DND-41 (cell line): Measurements from ENCODE around the gene TSPAN17.

Experiments
- ATAC-seq: fragments of 200-7000 bp; cut with Tn5 transposase; 3 replicates; pipeline ENCODE4 v1.9.1; 2021; ENCODE audit warnings: low read depth; ENCODE audit not compliant: insufficient read depth
- DNase-seq: peaks from one replicate; pipeline ENCODE4 v3.0.0-alpha.2; 2020
- H2AFZ ChIP-seq: 2 replicates; pipeline ENCODE4 v1.6.0; 2012; ENCODE audit warnings: low read depth, low read length
- H3K27ac ChIP-seq: 2 replicates; pipeline ENCODE4 v1.5.1; 2012; ENCODE audit warnings: low read length, inconsistent platforms
- H3K27me3 ChIP-seq: fragments of 200-600 bp; sonication (generic); 2 replicates; pipeline ENCODE4 v1.6.0; 2012; ENCODE audit warnings: low read length, mild to moderate bottlenecking, inconsistent platforms; ENCODE audit not compliant: insufficient read depth, poor library complexity
- H3K36me3 ChIP-seq: 2 replicates; pipeline ENCODE4 v1.5.1; 2012; ENCODE audit warnings: low read length, inconsistent platforms; ENCODE audit not compliant: insufficient read depth
- H3K4me1 ChIP-seq: 2 replicates; pipeline ENCODE4 v1.5.1; 2012; ENCODE audit warnings: mild to moderate bottlenecking, low read length; ENCODE audit not compliant: insufficient read depth
- H3K4me2 ChIP-seq: 2 replicates; pipeline ENCODE4 v1.6.0; 2012; ENCODE audit warnings: mild to moderate bottlenecking, moderate library complexity, low read length, inconsistent platforms; ENCODE audit not compliant: insufficient read depth
- H3K4me3 ChIP-seq, 2 experiments: fragments of 200-600 bp in 1 of 2; shearing (Covaris generic) in 1 of 2; 2 replicates each; pipeline ENCODE4 v1.5.1; 2012 to 2016; ENCODE audit warnings: inconsistent platforms in 2 of 2, low read length in 2 of 2, mild to moderate bottlenecking in 2 of 2, low read depth in 1 of 2, moderate library complexity in 1 of 2
- H3K79me2 ChIP-seq: 2 replicates; pipeline ENCODE4 v1.6.0; 2012; ENCODE audit warnings: low read length, inconsistent platforms; ENCODE audit not compliant: insufficient read depth
- H3K9ac ChIP-seq: 2 replicates; pipeline ENCODE4 v1.6.0; 2012; ENCODE audit warnings: low read depth, mild to moderate bottlenecking, inconsistent platforms, low read length, moderate library complexity
- H3K9me3 ChIP-seq: 2 replicates; pipeline ENCODE4 v1.5.1; 2012; ENCODE audit warnings: low read length, moderate library complexity, mild to moderate bottlenecking, inconsistent platforms; ENCODE audit not compliant: insufficient read depth, severe bottlenecking
- H4K20me1 ChIP-seq: 2 replicates; pipeline ENCODE4 v1.6.0; 2012; ENCODE audit warnings: low read length; ENCODE audit not compliant: insufficient read depth
- CTCF ChIP-seq: IDR thresholded peaks from 2 replicates; pipeline ENCODE4 v1.5.1; 2012; ENCODE audit warnings: borderline replicate concordance, low read length, moderate library complexity, mild to moderate bottlenecking; ENCODE audit not compliant: poor library complexity, severe bottlenecking; ENCODE audit errors: extremely low read depth
- EZH2 ChIP-seq: IDR thresholded peaks from 3 replicates; pipeline ENCODE4 v1.6.1; 2012; ENCODE audit warnings: borderline replicate concordance, low read depth, mild to moderate bottlenecking, moderate library complexity, low read length, inconsistent platforms; ENCODE audit not compliant: severe bottlenecking

Gene TSPAN17

DNA sequence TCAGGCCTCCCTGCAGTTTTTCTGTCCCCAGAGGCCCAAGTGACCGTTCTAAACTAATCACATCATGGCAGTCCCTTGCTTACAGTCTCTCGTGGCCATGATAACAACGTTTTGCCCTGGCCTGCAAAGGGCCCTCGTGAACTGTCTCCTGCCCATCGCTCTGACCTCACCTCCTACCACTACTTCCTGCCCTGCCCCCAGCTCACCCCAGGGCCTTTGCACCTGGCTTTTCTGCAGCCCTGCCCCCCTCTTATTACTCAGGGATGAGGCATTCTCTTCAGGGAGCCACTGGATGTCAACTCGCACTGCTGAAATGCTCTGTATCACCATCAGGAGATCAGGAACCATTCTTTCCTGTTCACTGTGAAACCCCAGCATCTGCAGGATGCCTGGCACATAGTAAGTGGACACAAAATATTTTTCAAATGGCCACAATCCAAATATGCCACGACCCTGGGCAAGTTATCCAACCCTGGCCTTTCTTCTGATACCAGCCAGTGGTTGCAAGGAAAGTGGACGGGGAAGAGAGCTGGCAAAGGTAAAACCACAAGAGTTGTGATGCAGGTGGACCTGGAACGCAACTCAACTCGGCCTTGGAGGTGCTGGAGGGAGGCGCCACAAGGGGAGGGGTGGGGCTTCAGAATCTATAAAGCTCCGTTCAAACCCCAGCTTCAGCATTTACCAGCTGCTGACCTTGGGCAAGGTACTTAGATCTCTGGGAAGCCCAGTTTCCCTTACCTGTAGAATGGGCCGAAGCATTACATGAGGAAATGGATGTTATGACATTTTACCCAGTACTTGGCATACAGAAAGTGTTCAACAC lies 18.7 kb upstream of the TSPAN17 start:
- DNase-seq = no peak
- H3K9ac ChIP-seq = no peak overlapping the region
- no peaks in the 10 kb centered on the region for H3K4me1 ChIP-seq
- TF ChIP-seq CTCF (no peak), EZH2 (no peak)
- ATAC-seq = no peak
- no peak overlapping the region for H2AFZ ChIP-seq
- H3K27me3 ChIP-seq = peaks cover 4% of the 10 kb centered on the region
- H3K9me3 ChIP-seq = no peaks in the 10 kb centered on the region
- no peak overlapping the region for H3K4me2 ChIP-seq
- no peaks in the 10 kb centered on the region for H4K20me1 ChIP-seq
- no peaks in the 10 kb centered on the region for H3K36me3 ChIP-seq
- no peaks in the 10 kb centered on the region for H3K79me2 ChIP-seq
- no peak overlapping the region for H3K4me3 ChIP-seq
- no peak overlapping the region for H3K27ac ChIP-seq

DNA sequence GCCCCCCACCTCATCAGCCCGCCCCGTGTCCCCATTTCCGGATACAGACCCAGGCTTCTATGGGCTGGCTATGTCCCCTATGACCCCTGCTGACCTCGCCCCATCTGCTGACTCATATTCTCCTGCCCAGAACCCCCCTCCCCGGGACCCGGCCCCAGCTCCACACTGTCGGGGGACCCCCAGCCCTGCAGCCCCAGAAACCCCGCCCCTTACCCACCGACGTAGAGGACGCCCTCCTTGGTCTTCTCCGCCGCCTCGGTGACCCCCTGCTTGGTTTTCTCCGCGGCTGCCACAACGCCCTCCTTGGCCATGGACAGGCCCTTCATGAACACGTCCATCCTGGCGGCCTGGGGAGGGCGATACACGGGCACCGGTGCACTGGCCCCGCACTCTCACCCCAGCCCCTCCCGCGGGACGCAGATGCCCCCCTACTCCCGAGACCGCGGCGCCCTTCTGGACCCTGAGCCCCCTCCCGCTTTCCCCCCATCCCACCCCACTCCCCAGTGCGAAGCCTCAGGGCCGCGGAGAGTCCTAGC lies 17.9 kb upstream of the TSPAN17 start:
- DNase-seq (no peak), ATAC-seq (no peak)
- Histone ChIP-seq H3K9me3 (no peaks in the 10 kb centered on the region), H3K4me1 (no peaks in the 10 kb centered on the region), H2AFZ (no peak overlapping the region), H4K20me1 (no peaks in the 10 kb centered on the region), H3K79me2 (no peaks in the 10 kb centered on the region), H3K36me3 (no peaks in the 10 kb centered on the region), H3K9ac (no peak overlapping the region), H3K4me3 (no peak overlapping the region), H3K4me2 (no peak overlapping the region), H3K27ac (no peak overlapping the region), H3K27me3 (peaks cover 10% of the 10 kb centered on the region)
- no peak for TF ChIP-seq CTCF
- no peak for TF ChIP-seq EZH2

DNA sequence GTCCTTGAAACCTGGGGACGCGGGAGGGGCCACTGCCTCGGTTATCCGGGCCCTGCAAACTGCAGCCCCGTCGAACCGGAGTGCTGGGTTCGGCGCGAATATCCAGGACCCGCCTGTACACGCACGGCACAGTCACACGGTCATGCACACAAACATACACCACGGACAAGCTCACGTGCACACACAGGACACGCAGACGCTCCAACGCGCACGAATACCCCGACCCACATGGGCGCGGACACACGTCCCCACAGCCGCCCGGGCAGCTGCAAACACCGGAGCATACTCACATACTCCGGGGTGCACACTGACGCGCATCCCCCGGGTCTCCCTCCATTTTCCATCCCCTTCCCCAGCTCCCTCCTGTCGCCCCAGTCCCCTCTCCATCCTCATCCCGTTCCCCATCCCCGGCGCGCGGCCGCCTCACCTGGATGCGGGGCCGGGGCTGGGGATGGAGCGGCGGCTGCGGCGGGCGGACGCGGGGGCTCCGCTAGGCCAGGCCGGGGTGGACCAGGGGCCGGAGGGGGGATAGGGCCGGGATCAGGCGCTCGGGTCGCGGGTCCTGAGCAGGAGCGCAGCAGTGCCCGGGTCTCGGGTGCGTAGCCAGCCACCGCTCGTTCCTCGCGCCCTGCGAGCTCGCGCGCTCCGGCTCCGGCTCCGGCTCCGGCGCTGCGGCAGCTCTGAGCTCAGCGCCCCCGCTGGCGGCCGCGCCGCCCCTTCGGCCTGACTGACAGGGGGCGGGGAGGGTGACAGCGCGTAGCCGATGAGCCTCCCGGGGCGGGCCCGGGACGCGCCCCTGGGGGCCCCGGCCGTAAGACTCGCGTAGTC lies 17.2 kb upstream of the TSPAN17 start, which contains the start of the genes EIF4E1B and SNCB:
Gene EIF4E1B (plus strand): TSS at position 823 of the 828 bp plus-strand sequence. CDS start 12,113 bp downstream, outside the sequence.
Gene SNCB (minus strand): TSS at position 682 of the 828 bp plus-strand sequence. CDS start 880 bp downstream, outside the sequence.
- Histone ChIP-seq H3K4me1 (no peaks in the 10 kb centered on the region), H2AFZ (no peak within 1 kb of the TSS), H3K4me2 (no peak within 1 kb of the TSS), H3K27ac (no peak within 1 kb of the TSS), H3K9ac (no peak within 1 kb of the TSS), H3K9me3 (no peaks in the 10 kb centered on the region), H3K79me2 (no peaks in the 10 kb centered on the region), H4K20me1 (no peaks in the 10 kb centered on the region), H3K27me3 (peaks cover 12% of the 10 kb centered on the region), H3K36me3 (no peaks in the 10 kb centered on the region), H3K4me3 (no peak within 1 kb of the TSS)
- TF ChIP-seq CTCF (no peak), EZH2 (no peak)
- ATAC-seq (no peak), DNase-seq (no peak)
